Erythroblast (primary cell): ENCODE data around the gene COX6A1.

Source experiments
- GATA1 ChIP-seq: IDR thresholded peaks from 2 replicates; pipeline ENCODE4 v1.6.1; 2011; ENCODE audit warnings: low read depth, mild to moderate bottlenecking, control low read depth, low read length, moderate library complexity
- POLR2A ChIP-seq: IDR thresholded peaks from 2 replicates; pipeline ENCODE4 v1.6.1; 2011; ENCODE audit warnings: mild to moderate bottlenecking, low read length

DNA sequence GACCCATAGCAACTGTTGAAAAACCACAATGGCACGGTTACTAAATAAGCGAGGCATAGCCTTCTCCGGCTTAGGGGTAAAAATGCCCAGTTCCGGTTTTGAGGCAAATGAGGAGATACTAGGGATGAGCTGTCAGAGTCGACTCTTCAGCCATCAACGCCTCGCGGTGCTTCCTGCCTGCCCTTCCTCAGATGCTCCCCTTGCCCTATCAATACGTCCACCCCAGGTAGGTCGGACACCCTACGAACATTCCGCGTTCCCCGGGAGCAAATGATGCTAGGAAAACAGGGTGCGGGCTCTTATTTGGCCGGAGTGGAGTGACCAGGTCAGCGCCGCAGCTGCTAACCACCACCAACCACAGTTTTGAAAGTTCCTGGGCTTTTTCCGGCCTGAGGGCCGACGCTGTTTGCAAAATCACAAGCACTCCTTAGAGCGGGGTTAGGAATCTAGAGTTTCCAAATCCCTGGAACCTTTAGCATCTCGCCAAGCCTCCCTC, 30.5 kb downstream of the COX6A1 start:
- TF ChIP-seq POLR2A (no peak), GATA1 (no peak)
